ENCODE data around the gene GNAO1.

The GNAO1 gene

GRCh38 chr16:56242740-56243139 lies 51.5 kb downstream of the GNAO1 start:
- DNase-seq, result no peak

DNA sequence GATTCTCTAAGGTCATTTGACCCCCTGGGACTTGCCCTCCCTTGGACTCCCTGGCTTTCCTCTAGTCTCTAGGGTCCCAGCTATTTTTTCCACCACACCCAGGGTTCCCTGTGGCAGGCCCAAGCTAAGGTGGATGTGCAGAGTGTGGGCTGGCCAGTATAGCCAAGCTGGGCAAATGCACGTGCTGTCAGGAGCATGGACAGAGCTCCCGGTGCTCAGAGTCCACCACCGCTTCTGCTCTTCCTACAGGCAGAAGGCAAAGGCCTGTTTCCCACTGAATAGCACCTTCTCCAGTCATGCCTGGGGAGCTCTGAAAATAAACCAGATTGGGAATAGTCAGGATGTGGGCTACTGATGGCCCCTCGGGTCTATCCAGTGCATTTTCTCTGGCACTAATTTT lies 53.3 kb downstream of the GNAO1 start:
- no peak for DNase-seq

- no peak for DNase-seq
Observed at GRCh38 chr16:56245197-56245596, 53.9 kb downstream of the GNAO1 start.

GRCh38 chr16:56246051-56246817 lies 54.9 kb downstream of the GNAO1 start:
- no peak for DNase-seq

DNA sequence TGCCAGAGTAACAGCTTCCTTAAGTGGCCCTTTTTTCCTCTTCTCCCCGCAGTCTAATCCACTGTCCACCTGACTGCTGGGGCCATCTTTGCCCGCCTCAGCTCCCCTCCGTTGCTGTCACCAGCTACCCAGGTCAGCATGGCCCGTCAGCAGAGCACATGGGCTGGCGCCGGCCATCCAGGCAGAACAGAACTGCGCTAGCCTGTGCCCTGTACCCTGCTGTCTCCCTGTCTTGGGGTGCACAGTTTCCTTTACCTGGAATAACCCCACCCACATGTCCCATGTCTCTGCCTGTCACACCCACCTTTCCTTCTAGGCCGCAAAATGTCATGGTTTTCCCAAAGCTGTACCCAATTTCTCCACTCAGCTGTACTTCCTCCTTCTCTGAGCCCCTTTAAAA lies 55.7 kb downstream of the GNAO1 start:
- no peak for DNase-seq

- DNase-seq, result no peak
Observed at GRCh38 chr16:56247808-56248207, 56.5 kb downstream of the GNAO1 start.

GRCh38 chr16:56252835-56253234 lies 61.5 kb downstream of the GNAO1 start:
- no peak for DNase-seq

- no peak for DNase-seq
Observed at GRCh38 chr16:56255904-56256303, 64.6 kb downstream of the GNAO1 start.

DNA sequence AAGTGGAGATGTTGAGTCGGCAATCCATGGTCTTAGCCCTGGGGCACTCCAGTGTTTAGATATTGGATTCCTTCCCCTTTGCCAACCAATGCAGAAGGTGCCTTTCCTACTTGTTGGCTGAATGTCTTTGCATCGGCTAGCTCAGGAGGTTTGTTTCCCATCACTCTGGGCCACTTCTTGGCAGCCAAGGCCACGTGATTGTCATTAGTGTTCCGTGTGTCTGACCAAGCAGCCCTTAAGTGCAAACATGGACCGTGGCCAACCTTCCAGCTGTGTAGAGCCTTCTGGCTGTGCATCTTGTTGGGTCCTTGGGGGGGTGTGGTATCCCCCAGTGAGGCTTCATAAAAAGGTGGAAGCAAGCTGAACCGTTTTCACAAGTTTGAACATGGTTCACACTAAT lies 66.0 kb downstream of the GNAO1 start:
- no peak for DNase-seq

DNA sequence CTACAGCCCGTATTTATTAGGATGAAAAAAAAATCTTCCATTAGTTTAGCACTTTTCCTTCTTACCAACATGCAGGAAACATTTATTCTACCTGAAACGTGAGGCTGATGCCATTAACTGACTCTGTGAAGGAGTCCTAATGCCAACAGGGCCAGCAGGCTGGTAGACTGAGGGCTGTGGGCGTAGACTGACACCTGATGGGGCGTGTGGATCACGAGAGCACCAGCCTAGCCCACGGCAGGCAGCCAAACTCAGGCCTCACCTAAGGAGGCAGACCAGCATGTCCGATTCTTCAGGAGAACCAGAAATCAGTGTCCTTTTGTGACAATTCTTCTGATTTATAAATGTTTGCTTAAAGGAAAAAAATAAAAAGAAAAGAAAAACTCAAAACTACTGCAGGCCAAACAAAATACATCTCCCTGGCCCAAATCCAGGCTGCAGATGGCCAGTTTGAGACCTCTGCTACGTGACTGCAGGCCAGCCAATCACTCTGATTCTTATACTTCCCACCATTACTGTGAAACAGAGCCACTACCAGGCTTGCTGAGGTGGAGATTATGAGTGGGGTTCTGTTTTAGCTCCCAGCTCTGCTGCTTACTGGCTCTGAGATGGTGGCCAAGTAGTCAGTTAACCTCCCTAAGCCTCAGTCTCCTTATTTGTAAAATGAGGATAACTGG lies 66.5 kb downstream of the GNAO1 start:
- no peak for DNase-seq

DNA sequence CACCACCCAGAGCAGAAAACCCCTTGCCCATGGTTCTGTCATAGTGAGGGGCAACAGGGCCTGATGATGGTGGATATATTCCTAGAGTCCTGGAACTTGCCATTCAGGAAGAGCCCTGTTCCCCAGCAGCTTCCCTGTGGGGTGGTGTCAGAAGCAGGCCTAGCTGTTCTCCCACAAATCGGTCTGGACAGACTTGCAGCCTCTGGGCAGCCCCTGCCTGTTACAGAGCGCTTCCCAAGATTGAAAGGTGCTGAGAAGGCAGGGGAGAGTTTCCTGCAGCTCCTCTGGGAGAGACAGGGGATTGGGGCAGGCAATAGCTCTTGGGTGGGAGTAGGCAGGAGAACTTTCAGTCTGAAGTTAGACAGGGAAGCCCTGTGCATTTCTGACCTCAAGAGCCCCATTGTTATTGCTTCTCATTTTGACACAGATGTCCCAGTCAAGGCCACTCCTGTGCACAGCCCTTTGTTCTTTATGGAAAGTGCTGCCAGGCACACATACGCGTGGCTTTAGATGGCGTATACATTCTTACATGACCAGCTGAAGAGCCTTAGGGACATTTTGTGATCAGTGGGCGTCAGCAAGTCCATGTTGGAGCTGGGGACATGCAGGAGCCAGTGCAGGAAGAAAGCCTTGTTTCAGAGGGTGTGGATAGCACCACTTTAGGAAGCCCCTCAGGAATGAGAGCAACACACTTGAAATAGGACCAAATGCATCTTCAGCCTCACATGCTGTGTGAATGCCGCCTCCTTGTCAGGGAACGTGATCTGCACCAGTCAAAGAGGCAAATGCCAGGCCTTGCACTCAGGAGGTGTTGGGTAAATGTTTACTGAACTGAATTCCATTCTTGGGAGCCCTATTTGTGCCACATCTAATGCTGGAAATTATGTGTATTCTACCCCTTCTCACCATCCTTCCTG lies 67.5 kb downstream of the GNAO1 start:
- DNase-seq, result no peak

DNA sequence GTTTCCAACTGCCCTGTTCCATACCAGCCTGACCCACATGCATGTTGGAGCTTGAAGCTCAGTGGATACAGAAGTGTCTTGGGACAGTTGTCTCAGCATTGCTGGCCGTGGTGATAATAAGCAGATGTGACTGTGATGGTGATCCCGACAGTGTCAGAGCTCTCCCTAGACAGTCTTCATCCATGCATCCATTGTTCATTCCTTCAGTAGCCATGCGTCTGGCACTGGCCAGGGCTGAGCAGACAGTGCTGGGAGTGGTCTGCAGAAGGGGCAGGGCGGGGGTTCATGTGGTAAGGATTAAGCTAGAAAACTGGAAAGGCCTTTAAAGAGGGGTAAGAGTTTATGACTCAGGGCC lies 68.1 kb downstream of the GNAO1 start:
- DNase-seq, result no peak

- no peak for DNase-seq
Observed at GRCh38 chr16:56260378-56261160, 69.3 kb downstream of the GNAO1 start.

GRCh38 chr16:56261656-56262055 lies 70.4 kb downstream of the GNAO1 start:
- DNase-seq, result no peak

DNA sequence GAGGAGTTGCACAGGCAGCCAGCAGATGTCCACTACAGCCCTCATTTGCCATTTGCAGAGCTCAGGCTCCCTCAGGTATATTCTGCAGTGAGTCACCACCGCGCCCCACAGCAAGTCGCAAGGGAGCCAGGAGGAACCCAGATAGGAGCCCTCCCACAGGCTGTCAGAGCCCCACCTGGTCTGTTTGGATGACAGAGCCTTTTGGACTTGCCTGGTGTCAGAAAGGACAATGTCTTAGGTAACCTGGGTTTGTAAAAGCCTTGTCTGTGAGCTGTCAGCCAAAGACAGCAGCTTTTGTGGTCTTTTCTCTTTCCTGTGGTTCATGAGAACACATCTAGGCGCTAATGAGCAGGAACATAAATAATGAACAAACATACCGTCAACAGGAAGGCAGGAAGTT lies 70.9 kb downstream of the GNAO1 start:
- no peak for DNase-seq

- no peak for DNase-seq
Observed at GRCh38 chr16:56262551-56263245, 71.4 kb downstream of the GNAO1 start.

DNA sequence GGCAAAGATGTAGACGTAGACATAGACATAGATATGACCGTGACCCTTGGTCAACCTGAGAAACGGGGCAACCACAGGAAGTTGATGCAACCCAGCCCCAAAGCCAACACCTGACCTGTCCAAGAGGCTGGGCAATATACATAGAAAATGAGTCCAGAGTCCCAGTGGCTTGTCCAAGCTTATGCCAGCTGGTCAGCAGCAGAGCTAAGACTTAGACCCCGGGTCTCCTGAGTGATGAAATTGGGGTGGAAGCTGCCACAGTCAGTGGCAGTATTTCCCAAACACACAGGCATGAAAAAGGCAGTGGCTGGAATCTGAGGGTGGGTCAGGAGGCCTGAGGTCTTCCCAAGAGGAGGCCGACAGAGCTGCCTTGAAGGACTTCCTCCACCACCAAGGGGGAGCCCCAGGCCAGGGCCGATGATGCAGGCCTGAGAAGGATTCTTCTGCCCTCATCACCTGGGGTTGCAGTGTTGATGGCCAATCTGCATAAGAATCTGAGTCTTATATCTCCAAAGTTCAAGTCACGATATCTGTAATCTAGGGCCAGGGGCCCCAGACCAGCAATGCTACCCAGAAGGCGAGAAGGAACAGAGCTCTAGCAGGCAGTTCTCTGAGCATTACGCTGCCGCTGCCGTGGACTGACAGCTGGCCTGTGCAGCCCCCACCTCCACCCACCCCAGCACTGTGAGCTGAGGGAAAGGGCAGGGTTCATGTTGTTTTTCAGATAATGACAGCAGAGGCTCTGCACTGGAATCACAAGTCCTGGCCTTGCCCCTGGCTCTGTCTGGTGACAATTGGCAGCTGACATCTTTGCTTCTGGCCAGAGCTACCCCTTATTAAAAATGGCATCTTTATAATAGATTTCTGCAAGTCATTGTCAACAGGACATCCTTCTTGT lies 72.7 kb downstream of the GNAO1 start:
- no peak for DNase-seq

GRCh38 chr16:56264609-56264972 lies 73.3 kb downstream of the GNAO1 start:
- DNase-seq, result no peak

- DNase-seq, result no peak
Observed at GRCh38 chr16:56265184-56265583, 73.9 kb downstream of the GNAO1 start.

DNA sequence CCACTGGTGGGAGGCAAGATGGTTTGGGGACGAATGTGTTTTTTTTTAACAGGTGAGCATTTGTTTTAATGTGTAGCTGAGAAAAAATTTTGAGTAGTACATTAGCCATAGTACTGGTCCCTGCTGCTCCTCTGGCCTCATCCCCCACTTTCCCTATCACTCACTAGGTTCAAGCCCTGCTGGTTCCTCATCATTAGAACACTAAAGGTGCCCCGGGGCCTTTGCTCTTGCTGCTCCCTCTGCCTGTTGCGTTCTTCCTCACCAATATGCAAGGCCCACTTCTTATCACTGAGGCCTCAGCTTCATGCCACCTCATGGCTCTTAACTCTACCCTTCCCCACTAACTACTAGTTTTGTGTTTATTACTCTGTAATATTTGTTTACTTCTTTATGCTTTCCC lies 74.5 kb downstream of the GNAO1 start:
- no peak for DNase-seq

Measured in NCI-H1048 (cell line).